H1 (cell line): ENCODE data around the gene LPP. TPM values are rescaled to one million over a fixed set of nuclear protein-coding genes. Genes with fewer than 3 reads are reported as not detected.

ENCODE experiments used
- CTCF ChIA-PET: fragments of 300-600 bp; sonication (Branson Sonifier 250); formaldehyde crosslinking; loops from one replicate; lab custom pipeline; 2021; ENCODE audit not compliant: partially characterized antibody; lab: Charles Lee
- POLR2A ChIA-PET: fragments of 300-600 bp; sonication (Branson Sonifier 250); formaldehyde crosslinking; loops from one replicate; lab custom pipeline; 2021; ENCODE audit warnings: inconsistent platforms; ENCODE audit not compliant: partially characterized antibody; lab: Charles Lee
- DNase-seq, 2 experiments: peaks; one replicate each; pipeline versions ENCODE4 v3.0.0 to v3.0.0-alpha.2; 2010 to 2022; ENCODE audit warnings: low spot score in 2 of 2, low read depth in 1 of 2, mixed read lengths in 1 of 2
- FAIRE-seq: peaks from 2 replicates; lab custom pipeline; 2011; peaks lifted over from hg19 to GRCh38; lab: Jason Lieb, UNC
- H2AFZ ChIP-seq: 2 replicates; pipeline ENCODE4 v1.8.1; 2012; ENCODE audit warnings: low read length, inconsistent platforms
- H2AK5ac ChIP-seq: 2 replicates; pipeline ENCODE4 v1.6.1; 2013; ENCODE audit warnings: low read depth, low read length
- H2BK120ac ChIP-seq: replicated peaks from 2 replicates; pipeline ENCODE3; 2013; ENCODE audit warnings: low read depth, low read length, inconsistent platforms
- H2BK12ac ChIP-seq: 2 replicates; pipeline ENCODE4 v1.6.1; 2013; ENCODE audit warnings: low read depth, low read length
- H2BK15ac ChIP-seq: 2 replicates; pipeline ENCODE4 v1.6.1; 2013; ENCODE audit warnings: low read length
- H2BK20ac ChIP-seq: 2 replicates; pipeline ENCODE4 v1.6.1; 2013; ENCODE audit warnings: low read length
- H2BK5ac ChIP-seq: 2 replicates; pipeline ENCODE4 v1.6.1; 2013; ENCODE audit warnings: low read depth, low read length
- H3K14ac ChIP-seq: 2 replicates; pipeline ENCODE4 v1.6.1; 2013; ENCODE audit warnings: inconsistent platforms; ENCODE audit not compliant: insufficient read length
- H3K18ac ChIP-seq: 2 replicates; pipeline ENCODE4 v1.6.1; 2013; ENCODE audit warnings: low read length; ENCODE audit errors: extremely low read depth
- H3K23ac ChIP-seq: 2 replicates; pipeline ENCODE4 v1.6.1; 2013; ENCODE audit warnings: inconsistent platforms; ENCODE audit not compliant: insufficient read length
- H3K23me2 ChIP-seq: 2 replicates; pipeline ENCODE4 v1.6.1; 2013; ENCODE audit warnings: low read depth, low read length
- H3K27ac ChIP-seq: 2 replicates; pipeline ENCODE4 v1.6.1; 2011; ENCODE audit warnings: low read depth, low read length, inconsistent platforms
- H3K27me3 ChIP-seq, 4 experiments: replicated peaks in 1 of 4; 1 replicate in 1 of 4; 2 replicates in 3 of 4; pipeline versions ENCODE4 v1.6.1 to v1.8.1; 2011 to 2013; ENCODE audit warnings: low read length in 3 of 4, mild to moderate bottlenecking in 3 of 4, inconsistent platforms in 2 of 4, mixed read lengths in 2 of 4, moderate library complexity in 1 of 4; ENCODE audit not compliant: control insufficient read depth in 3 of 4, insufficient read depth in 3 of 4; ENCODE audit errors: extremely low read depth in 1 of 4
- H3K36me3 ChIP-seq, 4 experiments: 2 replicates each; pipeline versions ENCODE4 v1.6.1 to v1.8.1; 2011 to 2013; ENCODE audit warnings: mild to moderate bottlenecking in 4 of 4, low read length in 3 of 4, moderate library complexity in 2 of 4, control low read depth in 1 of 4, inconsistent platforms in 1 of 4; ENCODE audit not compliant: insufficient read depth in 4 of 4, control insufficient read depth in 2 of 4
- H3K4ac ChIP-seq: replicated peaks from 2 replicates; pipeline ENCODE3; 2013; ENCODE audit warnings: low read length, low read depth, mixed read lengths, inconsistent platforms; ENCODE audit not compliant: insufficient read length
- H3K4me1 ChIP-seq, 4 experiments: replicated peaks in 1 of 4; 1 replicate in 1 of 4; 2 replicates in 3 of 4; pipeline versions ENCODE4 v1.6.1 to v1.8.1; 2011 to 2013; ENCODE audit warnings: low read length in 3 of 4, inconsistent platforms in 2 of 4, mixed read lengths in 1 of 4; ENCODE audit not compliant: insufficient read depth in 4 of 4, control insufficient read depth in 3 of 4
- H3K4me2 ChIP-seq, 2 experiments: 2 replicates each; pipeline versions ENCODE4 v1.6.1 to v1.8.1; 2011 to 2013; ENCODE audit warnings: low read depth in 2 of 2, low read length in 2 of 2, control low read depth in 1 of 2, inconsistent platforms in 1 of 2, mild to moderate bottlenecking in 1 of 2; ENCODE audit not compliant: insufficient read depth in 1 of 2
- H3K4me3 ChIP-seq, 4 experiments: fragments of 200-600, 300-600 bp in 1 of 4; sonication (generic), shearing (Covaris generic), sonication (Bioruptor Twin) in 1 of 4; 2 replicates each; pipeline versions ENCODE4 v1.5.1 to v1.8.1; 2011 to 2016; ENCODE audit warnings: low read length in 4 of 4, low read depth in 3 of 4, control low read depth in 2 of 4, inconsistent platforms in 2 of 4, mild to moderate bottlenecking in 2 of 4, mixed read lengths in 1 of 4, moderate library complexity in 1 of 4; ENCODE audit not compliant: insufficient read depth in 2 of 4; ENCODE audit errors: extremely low read depth in 1 of 4
- H3K56ac ChIP-seq: replicated peaks from 2 replicates; pipeline ENCODE3; 2013; ENCODE audit warnings: low read depth, mild to moderate bottlenecking, mixed read lengths, low read length, inconsistent platforms; ENCODE audit not compliant: insufficient read length
- H3K79me1 ChIP-seq: 2 replicates; pipeline ENCODE4 v1.6.1; 2013; ENCODE audit warnings: low read depth, low read length, control low read depth
- H3K79me2 ChIP-seq, 2 experiments: 2 replicates each; pipeline versions ENCODE4 v1.6.1 to v1.8.1; 2012 to 2013; ENCODE audit warnings: low read length in 2 of 2, mild to moderate bottlenecking in 2 of 2, inconsistent platforms in 1 of 2; ENCODE audit not compliant: insufficient read depth in 2 of 2, control insufficient read depth in 1 of 2
- H3K9ac ChIP-seq, 4 experiments: replicated peaks in 1 of 4; 1 replicate in 1 of 4; 2 replicates in 3 of 4; pipeline versions ENCODE4 v1.6.1 to v1.8.1; 2011 to 2013; ENCODE audit warnings: low read depth in 3 of 4, low read length in 3 of 4, control low read depth in 2 of 4, mild to moderate bottlenecking in 2 of 4, moderate library complexity in 2 of 4, inconsistent platforms in 1 of 4; ENCODE audit errors: extremely low read depth in 1 of 4
- H3K9me3 ChIP-seq, 2 experiments: 2 replicates each; pipeline versions ENCODE4 v1.6.1 to v1.8.1; 2012 to 2013; ENCODE audit warnings: mild to moderate bottlenecking in 2 of 2, moderate library complexity in 2 of 2, control low read depth in 1 of 2, inconsistent platforms in 1 of 2, low read depth in 1 of 2, low read length in 1 of 2, mixed read lengths in 1 of 2; ENCODE audit not compliant: insufficient read depth in 2 of 2
- H4K20me1 ChIP-seq, 2 experiments: replicated peaks in 1 of 2; 2 replicates each; pipeline versions ENCODE3 to v1.8.1; 2011 to 2013; ENCODE audit warnings: inconsistent platforms in 2 of 2, low read length in 2 of 2, mild to moderate bottlenecking in 1 of 2; ENCODE audit not compliant: insufficient read depth in 2 of 2, control insufficient read depth in 1 of 2
- H4K5ac ChIP-seq: 2 replicates; pipeline ENCODE4 v1.6.1; 2013; ENCODE audit warnings: low read length, low read depth, mixed read lengths, inconsistent platforms; ENCODE audit not compliant: insufficient read length
- H4K8ac ChIP-seq: 2 replicates; pipeline ENCODE4 v1.8.0; 2013; ENCODE audit warnings: mild to moderate bottlenecking, moderate library complexity, low read length, inconsistent platforms; ENCODE audit not compliant: insufficient read depth; ENCODE audit errors: extremely low read depth
- H4K91ac ChIP-seq: replicated peaks from 2 replicates; pipeline ENCODE3; 2013; ENCODE audit warnings: low read length, mixed read lengths, inconsistent platforms; ENCODE audit not compliant: insufficient read length
- BRCA1 ChIP-seq: IDR thresholded peaks from 2 replicates; pipeline ENCODE4 v1.6.1; 2012; ENCODE audit warnings: low read depth, low read length, improper control_type of control experiment
- GABPA ChIP-seq: IDR thresholded peaks from 2 replicates; pipeline ENCODE4 v1.6.1; 2011; ENCODE audit warnings: mild to moderate bottlenecking, low read length, moderate library complexity, borderline replicate concordance; ENCODE audit not compliant: insufficient read depth
- MAFK ChIP-seq: IDR thresholded peaks from 2 replicates; pipeline ENCODE4 v1.6.1; 2012; ENCODE audit warnings: low read depth, mild to moderate bottlenecking, improper control_type of control experiment, low read length
- RFX5 ChIP-seq: IDR thresholded peaks from 2 replicates; pipeline ENCODE4 v1.6.1; 2011; ENCODE audit warnings: low read depth, low read length, improper control_type of control experiment, borderline replicate concordance
- WGBS, 2 experiments: shearing (Covaris generic) in 1 of 2; methylation state at CpG; one replicate each; pipeline versions ENCODE4 v1.1.6 to v1.1.7; 2013 to 2015; ENCODE audit warnings: low lambda C conversion rate in 2 of 2, mixed read lengths in 2 of 2, inconsistent platforms in 1 of 2, low coverage in 1 of 2, missing lambda C conversion rate in 1 of 2; ENCODE audit not compliant: insufficient replicate concordance in 2 of 2, insufficient coverage in 1 of 2, insufficient read length in 1 of 2; ENCODE audit errors: extremely low coverage in 1 of 2, missing lambda C conversion rate in 1 of 2; 5-methylcytosine and 5-hydroxymethylcytosine counted together
- polyA plus RNA-seq, 7 experiments: library from polyadenylated mRNA; depleted of rRNA in 3 of 7; stranded (reverse) in 5 of 7; unstranded in 2 of 7; fragments of >200 nt in 5 of 7; fragments of 200-250 nt in 2 of 7; gene quantifications; 1 replicate in 5 of 7; 2 replicates in 1 of 7; 4 replicates in 1 of 7; pipeline versions ENCODE4 v1.2.1 to v1.2.3, GENCODE V29; 2011 to 2013; ENCODE audit warnings: missing spikeins in 2 of 7, mixed read lengths in 2 of 7
- total RNA-seq: library from RNA; stranded (reverse); fragmentation: NEBNext Ultra II Directional; extraction: Animal tissue kit (Norgen Biotek cat#: 25700); gene quantifications from 2 replicates; pipeline ENCODE4 v1.2.1, GENCODE V29; 2021

The LPP gene
- total and polyA plus RNA-seq, 2 of the 8 experiments (the other 6 are each of a cell fraction or from before 2014, with no cell fraction given): 10.0 to 53.3 TPM

DNA sequence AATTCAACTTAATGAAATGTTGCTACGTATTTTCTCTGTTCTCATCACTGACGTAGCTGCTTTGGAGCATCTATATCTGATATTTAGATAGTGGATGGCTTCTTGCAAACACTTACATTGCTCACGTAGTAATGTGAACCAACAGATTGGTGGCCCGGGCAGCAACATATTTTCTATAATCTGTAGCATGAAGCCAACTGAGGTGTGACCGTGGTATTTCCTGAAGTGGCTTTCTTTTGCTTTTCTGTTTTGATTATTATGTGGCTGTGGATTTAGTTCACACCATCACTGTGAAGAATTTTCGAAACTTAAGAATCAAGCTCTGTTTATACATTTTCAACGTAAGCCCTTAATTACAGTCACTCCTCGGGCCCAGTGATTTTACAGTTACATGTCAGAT lies 288.5 kb downstream of the LPP start:
- Histone ChIP-seq H4K5ac (no peak overlapping the region), H4K20me1 (no peaks in the 10 kb centered on the region), H3K56ac (no peak overlapping the region), H2BK12ac (no peak overlapping the region), H3K23me2 (no peaks in the 10 kb centered on the region), H3K4me1 (no peaks in the 10 kb centered on the region; a peak in 1 of 7 replicates), H2AFZ (no peak overlapping the region), H3K36me3 (no peaks in the 10 kb centered on the region), H3K4me3 (no peak overlapping the region), H3K9ac (no peak overlapping the region), H3K79me2 (no peaks in the 10 kb centered on the region), H3K27me3 (no peaks in the 10 kb centered on the region), H3K4me2 (no peak overlapping the region), H2BK15ac (no peak overlapping the region), H3K23ac (no peak overlapping the region), H3K79me1 (no peaks in the 10 kb centered on the region), H2BK5ac (no peak overlapping the region), H3K9me3 (no peaks in the 10 kb centered on the region), H4K8ac (no peak overlapping the region), H3K27ac (no peak overlapping the region), H2BK20ac (no peak overlapping the region), H4K91ac (no peak overlapping the region), H3K4ac (no peak overlapping the region), H2AK5ac (no peak overlapping the region), H2BK120ac (no peak overlapping the region), H3K14ac (no peak overlapping the region), H3K18ac (no peak overlapping the region)
- DNase-seq (no peak), FAIRE-seq (no peak)
- no peak for TF ChIP-seq MAFK
- TF ChIP-seq RFX5: no peak
- no peak for TF ChIP-seq GABPA
- TF ChIP-seq BRCA1: no peak
- POLR2A ChIA-PET: no interaction called here
- CTCF ChIA-PET: no interaction called here
- WGBS, 2 experiments: 91% methylated on average over 8 of the region's 8 CpGs; no CpG with 5 or more reads in 1 of the 2 experiments
